NCI-H146 treated with DMSO at 0.1 percent for 48 hours (cell line): ENCODE measurements around the gene GPSM3.

Experiments
- DNase-seq: peaks from one replicate; lab custom pipeline; 2025; ENCODE audit not compliant: unreplicated experiment; lab: John Stamatoyannopoulos, UW

The GPSM3 gene

GRCh38 chr6:32175711-32176475, 16.6 kb downstream of the GPSM3 start, which contains the start of gene AGPAT1:
Gene AGPAT1 (minus strand): TSS chr6:32176084. CDS start chr6:32171496, 4,588 bp downstream.
- DNase-seq: peak; percentile 89

GRCh38 chr6:32175322-32175710, 17.1 kb downstream of the GPSM3 start:
- DNase-seq: no peak

GRCh38 chr6:32174416-32174815, 18.0 kb downstream of the GPSM3 start:
- no peak for DNase-seq

- DNase-seq: no peak
These were observed 19.3 kb downstream of the GPSM3 start for GRCh38 chr6:32173051-32173727.

- DNase-seq: no peak
These were observed 21.2 kb downstream of the GPSM3 start for GRCh38 chr6:32171234-32171633.

GRCh38 chr6:32170294-32170693, 22.1 kb downstream of the GPSM3 start:
- DNase-seq: no peak

- no peak for DNase-seq
These were observed 23.4 kb downstream of the GPSM3 start for GRCh38 chr6:32168807-32169591.

GRCh38 chr6:32168350-32168749, 24.1 kb downstream of the GPSM3 start:
- DNase-seq: no peak

GRCh38 chr6:32167761-32168262, 24.6 kb downstream of the GPSM3 start:
- no peak for DNase-seq

GRCh38 chr6:32167154-32167760, 25.2 kb downstream of the GPSM3 start:
- DNase-seq: peak; percentile 46

- no peak for DNase-seq
These were observed 25.9 kb downstream of the GPSM3 start for GRCh38 chr6:32166411-32167061.

- no peak for DNase-seq
These were observed 28.1 kb downstream of the GPSM3 start, which contains the start of gene EGFL8 for GRCh38 chr6:32164295-32164694. Gene EGFL8 (plus strand): TSS chr6:32164595. CDS start chr6:32166166, 1,571 bp downstream.

GRCh38 chr6:32163559-32164258, 28.7 kb downstream of the GPSM3 start:
- DNase-seq: no peak

- DNase-seq: no peak
These were observed 34.4 kb downstream of the GPSM3 start for GRCh38 chr6:32158052-32158451.

GRCh38 chr6:32156891-32157290, 35.6 kb downstream of the GPSM3 start:
- no peak for DNase-seq

- peak; percentile 68 for DNase-seq
These were observed 37.8 kb downstream of the GPSM3 start for GRCh38 chr6:32154514-32155161.

- DNase-seq: peak; percentile 58
These were observed 38.6 kb downstream of the GPSM3 start, which contains the start of gene PPT2 for GRCh38 chr6:32153564-32154513. Gene PPT2 (plus strand): TSS chr6:32154141. CDS start chr6:32154595, 454 bp downstream.
